Neutrophil (primary cell): ENCODE measurements around the gene KCNC2.

Source experiments
- H3K27ac ChIP-seq: fragments of 200-600 bp; sonication (generic); 2 replicates; pipeline ENCODE4 v1.5.1; 2016; ENCODE audit warnings: mild to moderate bottlenecking, moderate library complexity
- H3K27me3 ChIP-seq: fragments of 200-600 bp; sonication (generic); 2 replicates; pipeline ENCODE4 v1.6.0; 2016; ENCODE audit warnings: mild to moderate bottlenecking
- H3K36me3 ChIP-seq: fragments of 200-600 bp; sonication (generic); 2 replicates; pipeline ENCODE4 v1.5.1; 2017
- H3K4me1 ChIP-seq, 2 experiments: fragments of 200-600 bp in 1 of 2; sonication (generic) in 1 of 2; 1 replicate in 1 of 2; 2 replicates in 1 of 2; pipeline versions ENCODE4 v1.5.1 to v1.6.1; 2013 to 2016; ENCODE audit warnings: low read depth in 1 of 2, low read length in 1 of 2, mild to moderate bottlenecking in 1 of 2, moderate library complexity in 1 of 2; ENCODE audit not compliant: control insufficient read depth in 1 of 2, insufficient read depth in 1 of 2
- H3K4me3 ChIP-seq, 2 experiments: fragments of 200-600 bp in 1 of 2; sonication (generic) in 1 of 2; 1 replicate in 1 of 2; 2 replicates in 1 of 2; pipeline ENCODE4 v1.5.1; 2013 to 2016; ENCODE audit warnings: low read depth in 1 of 2, low read length in 1 of 2, mild to moderate bottlenecking in 1 of 2, moderate library complexity in 1 of 2
- H3K9me3 ChIP-seq: fragments of 200-600 bp; sonication (generic); 2 replicates; pipeline ENCODE4 v1.5.1; 2016
- CTCF ChIP-seq: fragments of 200-600 bp; sonication (generic); IDR thresholded peaks from 2 replicates; pipeline ENCODE4 v1.5.1; 2016; ENCODE audit warnings: antibody characterized with exemption

The KCNC2 gene

DNA sequence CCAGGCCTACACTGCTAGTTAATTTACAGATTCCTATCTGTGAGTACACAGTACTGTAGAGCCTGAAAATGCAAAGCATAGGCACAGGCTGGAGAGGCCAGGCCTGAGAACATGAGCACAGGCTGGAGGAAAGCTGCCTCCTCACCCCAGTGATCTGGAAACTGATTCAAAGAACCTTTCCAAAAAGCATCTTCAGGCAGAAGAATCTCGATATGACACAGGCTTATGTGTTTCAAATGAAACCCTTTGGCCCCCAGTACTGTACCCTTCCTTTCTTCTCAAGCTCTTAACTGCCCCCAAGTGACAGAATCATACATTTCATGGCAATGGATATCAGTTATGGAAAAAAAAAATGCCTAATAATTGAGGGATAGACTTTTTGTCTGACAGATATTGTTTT lies 122.0 kb downstream of the KCNC2 start:
- H3K4me1 ChIP-seq, result no peaks in the 10 kb centered on the region
- no peak overlapping the region for H3K27ac ChIP-seq
- TF ChIP-seq CTCF, result no peak
- no peaks in the 10 kb centered on the region for H3K27me3 ChIP-seq
- H3K36me3 ChIP-seq, result no peaks in the 10 kb centered on the region
- no peak overlapping the region for H3K4me3 ChIP-seq
- H3K9me3 ChIP-seq, result no peaks in the 10 kb centered on the region

GRCh38 chr12:75086091-75087038 lies 123.3 kb downstream of the KCNC2 start:
- TF ChIP-seq CTCF, result no peak
- H3K36me3 ChIP-seq, result no peaks in the 10 kb centered on the region
- no peaks in the 10 kb centered on the region for H3K27me3 ChIP-seq
- H3K4me1 ChIP-seq, result no peaks in the 10 kb centered on the region
- H3K27ac ChIP-seq, result no peak overlapping the region
- no peak overlapping the region for H3K4me3 ChIP-seq
- no peaks in the 10 kb centered on the region for H3K9me3 ChIP-seq

GRCh38 chr12:75081305-75081704 lies 128.3 kb downstream of the KCNC2 start:
- no peak overlapping the region for H3K4me3 ChIP-seq
- no peak overlapping the region for H3K27ac ChIP-seq
- H3K4me1 ChIP-seq, result no peaks in the 10 kb centered on the region
- no peaks in the 10 kb centered on the region for H3K9me3 ChIP-seq
- no peak for TF ChIP-seq CTCF
- no peaks in the 10 kb centered on the region for H3K27me3 ChIP-seq
- no peaks in the 10 kb centered on the region for H3K36me3 ChIP-seq

DNA sequence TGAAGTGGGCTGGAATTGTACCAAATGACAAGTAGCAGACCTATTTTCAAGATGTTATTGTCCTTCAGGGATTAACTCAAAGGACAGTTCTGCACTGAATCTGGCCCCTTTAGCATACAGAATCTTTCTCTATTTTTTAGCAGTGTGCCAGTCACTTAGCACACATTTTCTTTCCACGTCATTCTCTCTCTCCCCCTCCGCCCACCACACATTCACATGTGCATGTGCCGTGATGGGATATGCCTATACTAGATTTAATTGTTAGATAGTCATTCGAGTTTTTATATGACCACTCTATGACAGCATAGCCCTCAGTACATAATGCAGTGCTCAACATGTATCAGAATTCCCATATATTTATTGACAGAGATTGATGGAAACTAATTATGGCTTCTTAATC lies 129.1 kb downstream of the KCNC2 start:
- TF ChIP-seq CTCF, result no peak
- Histone ChIP-seq H3K4me3 (no peak overlapping the region), H3K27ac (no peak overlapping the region), H3K36me3 (no peaks in the 10 kb centered on the region), H3K9me3 (no peaks in the 10 kb centered on the region), H3K27me3 (no peaks in the 10 kb centered on the region), H3K4me1 (no peaks in the 10 kb centered on the region)

- TF ChIP-seq CTCF, result no peak
Measured at GRCh38 chr12:75065482-75065881, 144.2 kb downstream of the KCNC2 start.

More at GRCh38 chr12:75065482-75065881, 144.2 kb downstream of the KCNC2 start:
- H3K9me3 ChIP-seq, result no peaks in the 10 kb centered on the region
- no peaks in the 10 kb centered on the region for H3K36me3 ChIP-seq
- no peaks in the 10 kb centered on the region for H3K27me3 ChIP-seq
- H3K27ac ChIP-seq, result no peak overlapping the region
- H3K4me3 ChIP-seq, result no peak overlapping the region
- H3K4me1 ChIP-seq, result no peaks in the 10 kb centered on the region
